A673 (cell line): ENCODE results near the gene NMT1.

Experiments
- CTCF ChIP-seq: fragments of 300-800, 200-600 bp; sonication (generic); conservative IDR thresholded peaks from 2 replicates; pipeline ENCODE4 v1.5.1; 2017; ENCODE audit warnings: low read depth, mild to moderate bottlenecking, antibody characterized with exemption, low read length, moderate library complexity, mixed read lengths
- EZH2 ChIP-seq: fragments of 200-600 bp; sonication (generic); IDR thresholded peaks from 2 replicates; pipeline ENCODE4 v1.6.1; 2017; ENCODE audit warnings: borderline replicate concordance, low read depth, mild to moderate bottlenecking, mixed read lengths, antibody characterized with exemption, low read length; ENCODE audit not compliant: poor library complexity, severe bottlenecking

- TF ChIP-seq CTCF (no peak), EZH2 (no peak)
Observed at GRCh38 chr17:45139533-45139920, 78.4 kb downstream of the NMT1 start.
